Measurements from ENCODE around the gene VPS45. TPM values are rescaled to one million over a fixed set of nuclear protein-coding genes. Genes with fewer than 3 reads are reported as not detected.

VPS45 gene
- total and polyA plus RNA-seq, 2 of the 8 experiments (the other 6 are each of a cell fraction or from before 2014, with no cell fraction given), result 19.1 to 27.6 TPM

- Histone ChIP-seq H2BK5ac (ENCODE audit: low read depth, low read length) (no peak overlapping the region), H4K8ac (ENCODE audit: extremely low read depth, insufficient read depth, low read length) (no peak overlapping the region), H3K14ac (ENCODE audit: insufficient read length) (no peak overlapping the region), H2AK5ac (ENCODE audit: low read depth, low read length) (no peak overlapping the region), H2AFZ (ENCODE audit: low read length) (no peak overlapping the region), H4K20me1 (replicated peaks in 1 of 2; ENCODE audit: control insufficient read depth in 1 of 2, insufficient read depth in 2 of 2, low read length in 2 of 2) (no peaks in the 10 kb centered on the region), H3K79me1 (ENCODE audit: low read depth, low read length) (no peaks in the 10 kb centered on the region), H2BK120ac (replicated peaks; ENCODE audit: low read depth, low read length) (no peak overlapping the region), H2BK15ac (ENCODE audit: low read length) (no peak overlapping the region), H3K27ac (ENCODE audit: low read depth, low read length) (no peak overlapping the region), H4K5ac (ENCODE audit: insufficient read length, low read depth, low read length) (no peak overlapping the region), H4K91ac (replicated peaks; ENCODE audit: insufficient read length, low read length) (no peak overlapping the region), H3K4me3 (ENCODE audit: extremely low read depth in 1 of 4, insufficient read depth in 2 of 4, low read depth in 3 of 4, low read length in 4 of 4) (no peak overlapping the region), H3K9me3 (ENCODE audit: insufficient read depth in 2 of 2, low read depth in 1 of 2, low read length in 1 of 2) (0 out of 4 replicates have a peak, but pooled peaks cover 0 to 5% of the 10 kb centered on the region in 2 experiments), H3K56ac (replicated peaks; ENCODE audit: insufficient read length, low read depth, low read length) (no peak overlapping the region), H3K79me2 (ENCODE audit: control insufficient read depth in 1 of 2, insufficient read depth in 2 of 2, low read length in 2 of 2) (no peaks in the 10 kb centered on the region), H2BK12ac (ENCODE audit: low read depth, low read length) (no peak overlapping the region), H3K36me3 (ENCODE audit: control insufficient read depth in 2 of 4, insufficient read depth in 4 of 4, low read length in 3 of 4) (no peaks in the 10 kb centered on the region), H3K4ac (replicated peaks; ENCODE audit: insufficient read length, low read depth, low read length) (no peak overlapping the region), H3K4me2 (ENCODE audit: insufficient read depth in 1 of 2, low read depth in 2 of 2, low read length in 2 of 2) (no peak overlapping the region), H3K27me3 (replicated peaks in 1 of 4; ENCODE audit: control insufficient read depth in 3 of 4, extremely low read depth in 1 of 4, insufficient read depth in 3 of 4, low read length in 3 of 4) (no peaks in the 10 kb centered on the region), H3K4me1 (replicated peaks in 1 of 4; ENCODE audit: control insufficient read depth in 3 of 4, insufficient read depth in 4 of 4, low read length in 3 of 4) (peaks cover 0 to 3% (median 1%) of the 10 kb centered on the region in 4 experiments; a peak in 3 of 7 replicates), H2BK20ac (ENCODE audit: low read length) (no peak overlapping the region), H3K23ac (ENCODE audit: insufficient read length) (no peak overlapping the region), H3K23me2 (ENCODE audit: low read depth, low read length) (no peaks in the 10 kb centered on the region), H3K9ac (replicated peaks in 1 of 4; ENCODE audit: extremely low read depth in 1 of 4, low read depth in 3 of 4, low read length in 3 of 4) (no peak overlapping the region), H3K18ac (ENCODE audit: extremely low read depth, low read length) (no peak overlapping the region)
- FAIRE-seq (no peak), DNase-seq (ENCODE audit: low read depth in 1 of 2, low spot score in 2 of 2) (no peak)
- POLR2A ChIA-PET (ENCODE audit: partially characterized antibody), result interaction anchor here (1.4 kb wide), 1 partner anchor 125 kb away, joined by 3 read pairs; the partner anchor contains the start of gene VPS45
- TF ChIP-seq HDAC6 (IDR thresholded peaks at IDR 0.05; ENCODE audit: low read depth, low read length) (no peak), NANOG (IDR thresholded peaks at IDR 0.05; ENCODE audit: insufficient read depth, low read depth, low read length, poor library complexity, severe bottlenecking) (no peak), SIRT6 (IDR thresholded peaks at IDR 0.05; ENCODE audit: low read length) (no peak), KDM4A (IDR thresholded peaks at IDR 0.05; ENCODE audit: low read depth, low read length, severe bottlenecking) (no peak), CHD1 (IDR thresholded peaks at IDR 0.05; ENCODE audit: low read depth, low read length) (no peak), EP300 (IDR thresholded peaks at IDR 0.05; ENCODE audit: borderline replicate concordance in 1 of 2, low read depth in 2 of 2, low read length in 2 of 2) (no peak), SIN3A (conservative IDR thresholded peaks at IDR 0.05 in 1 of 2, IDR thresholded peaks at IDR 0.05 in 1 of 2; ENCODE audit: low read depth in 1 of 2, low read length in 2 of 2) (no peak)
- CTCF ChIA-PET (ENCODE audit: partially characterized antibody), result interaction anchor here (0.9 kb wide), 1 partner anchor 111 kb away, joined by 3 read pairs; no protein-coding TSS in a partner anchor
- WGBS, 2 experiments (ENCODE audit: extremely low coverage in 1 of 2, insufficient coverage in 1 of 2, insufficient read length in 1 of 2, insufficient replicate concordance in 2 of 2, low coverage in 1 of 2, low lambda C conversion rate in 2 of 2, missing lambda C conversion rate in 1 of 2), result 91% methylated on average over 2 of the region's 2 CpGs; no CpG with 5 or more reads in 1 of the 2 experiments
Measured at GRCh38 chr1:150192012-150192411, 124.4 kb downstream of the VPS45 start.

Measured in H1 (cell line).